HG02623 (cell line): Measurements from ENCODE around the gene CFTR.
"Not testable (repeated sequence)": the region's sequence is repeated elsewhere in the genome, so short reads cannot be mapped to it uniquely, and the experiment has no call there.

Experiments used
- ATAC-seq: cut with Tn5 transposase; IDR thresholded peaks from one replicate; pipeline ENCODE4 v1.9.1; 2021; ENCODE audit warnings: moderate library complexity; ENCODE audit not compliant: unreplicated experiment

Gene CFTR

GRCh38 chr7:117682681-117683385 is 203.0 kb downstream of the CFTR start:
- ATAC-seq: no peak

GRCh38 chr7:117683430-117684175 is 203.8 kb downstream of the CFTR start:
- ATAC-seq: no peak

GRCh38 chr7:117685795-117686194 is 206.0 kb downstream of the CFTR start:
- no peak for ATAC-seq

- no peak for ATAC-seq
These were observed 206.6 kb downstream of the CFTR start for GRCh38 chr7:117686311-117686935.

GRCh38 chr7:117688126-117688525 is 208.3 kb downstream of the CFTR start:
- ATAC-seq: no peak

GRCh38 chr7:117689406-117689805 is 209.6 kb downstream of the CFTR start:
- ATAC-seq: no peak

GRCh38 chr7:117690147-117690546 is 210.3 kb downstream of the CFTR start:
- no peak for ATAC-seq

GRCh38 chr7:117692338-117692737 is 212.5 kb downstream of the CFTR start:
- no peak for ATAC-seq

GRCh38 chr7:117698018-117698417 is 218.2 kb downstream of the CFTR start:
- ATAC-seq: no peak

- ATAC-seq: no peak
These were observed 224.2 kb downstream of the CFTR start for GRCh38 chr7:117704063-117704462.

GRCh38 chr7:117705630-117706029 is 225.8 kb downstream of the CFTR start:
- no peak for ATAC-seq

GRCh38 chr7:117706210-117706609 is 226.4 kb downstream of the CFTR start:
- no peak for ATAC-seq

- ATAC-seq: no peak
These were observed 227.3 kb downstream of the CFTR start for GRCh38 chr7:117707080-117707479.

GRCh38 chr7:117708173-117708572 is 228.3 kb downstream of the CFTR start:
- ATAC-seq: not testable (repeated sequence)

- no peak for ATAC-seq
These were observed 231.7 kb downstream of the CFTR start for GRCh38 chr7:117711556-117711955.

- ATAC-seq: no peak
These were observed 236.1 kb downstream of the CFTR start for GRCh38 chr7:117715784-117716445.

- no peak for ATAC-seq
These were observed 237.0 kb downstream of the CFTR start for GRCh38 chr7:117716707-117717299.

GRCh38 chr7:117717357-117717756 is 237.5 kb downstream of the CFTR start:
- ATAC-seq: no peak
